Kidney (tissue), 14 donors: ENCODE data around the gene NFILZ. TPM values are rescaled to one million over a fixed set of nuclear protein-coding genes. Genes with fewer than 3 reads are reported as not detected.

Experiments
- DNase-seq, 5 donors: peaks; one replicate each; pipeline ENCODE4 v3.0.0-alpha.2; 2013 to 2020
- FAIRE-seq: peaks from 2 replicates; lab custom pipeline; 2012; peaks lifted over from hg19 to GRCh38; lab: Jason Lieb, UNC
- H3K27ac ChIP-seq, 2 donors: one replicate each; pipeline ENCODE4 v1.7.0; 2013; ENCODE audit warnings: low read depth in 2 of 2, low read length in 2 of 2, inconsistent platforms in 1 of 2
- H3K27me3 ChIP-seq: one replicate; pipeline ENCODE4 v1.7.1; 2013; ENCODE audit warnings: low read length, inconsistent platforms; ENCODE audit not compliant: control insufficient read depth, insufficient read depth
- H3K36me3 ChIP-seq, 3 donors: one replicate each; pipeline versions ENCODE4 v1.7.0 to v1.7.1; 2013; ENCODE audit warnings: low read length in 3 of 3, control low read depth in 1 of 3, inconsistent platforms in 1 of 3; ENCODE audit not compliant: insufficient read depth in 3 of 3, control insufficient read depth in 2 of 3
- H3K4me1 ChIP-seq, 3 donors: one replicate each; pipeline versions ENCODE4 v1.7.0 to v1.7.1; 2013; ENCODE audit warnings: low read length in 3 of 3, inconsistent platforms in 1 of 3, low read depth in 1 of 3; ENCODE audit not compliant: control insufficient read depth in 2 of 3, insufficient read depth in 2 of 3
- H3K4me3 ChIP-seq, 3 donors: one replicate each; pipeline versions ENCODE4 v1.7.0 to v1.8.1; 2013; ENCODE audit warnings: low read length in 3 of 3, control low read depth in 1 of 3, inconsistent platforms in 1 of 3
- H3K9ac ChIP-seq, 3 donors: one replicate each; pipeline versions ENCODE4 v1.7.0 to v1.7.1; 2013; ENCODE audit warnings: low read length in 3 of 3, control low read depth in 1 of 3, inconsistent platforms in 1 of 3
- H3K9me3 ChIP-seq, 3 donors: one replicate each; pipeline versions ENCODE4 v1.7.0 to v1.7.1; 2013; ENCODE audit warnings: low read length in 3 of 3, control low read depth in 1 of 3, inconsistent platforms in 1 of 3; ENCODE audit not compliant: control insufficient read depth in 2 of 3, insufficient read depth in 1 of 3
- intact Hi-C: fragments of 100-400 bp; cut with DNase I; formaldehyde crosslinking; loops from one replicate; pipeline ENCODE4 v1.11.1; 2022
- polyA plus RNA-seq: library from polyadenylated mRNA; stranded (reverse); fragments of 350-450 nt; fragmentation: Illumina TruSeq; extraction: RNeasy Lipid Tissue Mini Kit (QIAGEN cat#74804); gene quantifications from one replicate; pipeline ENCODE4 v1.2.3, GENCODE V29; 2014; ENCODE audit warnings: low read depth, low replicate concordance; ENCODE audit not compliant: insufficient read depth
- total RNA-seq: library from RNA; stranded (reverse); fragmentation: NEBNext Ultra II Directional; extraction: Animal tissue kit (Norgen Biotek cat#: 25700); gene quantifications from one replicate; pipeline ENCODE4 v1.2.1, GENCODE V29; 2021
- TF ChIP-seq, protein P1 (sequence below): IDR thresholded peaks from 3 replicates; pipeline ENCODE4 v1.5.1; 2012; ENCODE audit warnings: mild to moderate bottlenecking, moderate library complexity, borderline replicate concordance; ENCODE audit not compliant: insufficient read depth; ENCODE audit errors: extremely low read depth
- donor health status: control.
- donor health status: control.
- donor health status: control.
- donor health status: control.
- donor health status: control.
- donor health status: DM: yes; HTN: yes; CAD: no.
- donor health status: Normal renal cell carcinoma (clear cell type).

NFILZ gene
- total and polyA plus RNA-seq, 2 donors from 2014 or later: not detected

- no peaks in the 10 kb centered on the region for H3K27me3 ChIP-seq
- TF ChIP-seq, protein P1, sequence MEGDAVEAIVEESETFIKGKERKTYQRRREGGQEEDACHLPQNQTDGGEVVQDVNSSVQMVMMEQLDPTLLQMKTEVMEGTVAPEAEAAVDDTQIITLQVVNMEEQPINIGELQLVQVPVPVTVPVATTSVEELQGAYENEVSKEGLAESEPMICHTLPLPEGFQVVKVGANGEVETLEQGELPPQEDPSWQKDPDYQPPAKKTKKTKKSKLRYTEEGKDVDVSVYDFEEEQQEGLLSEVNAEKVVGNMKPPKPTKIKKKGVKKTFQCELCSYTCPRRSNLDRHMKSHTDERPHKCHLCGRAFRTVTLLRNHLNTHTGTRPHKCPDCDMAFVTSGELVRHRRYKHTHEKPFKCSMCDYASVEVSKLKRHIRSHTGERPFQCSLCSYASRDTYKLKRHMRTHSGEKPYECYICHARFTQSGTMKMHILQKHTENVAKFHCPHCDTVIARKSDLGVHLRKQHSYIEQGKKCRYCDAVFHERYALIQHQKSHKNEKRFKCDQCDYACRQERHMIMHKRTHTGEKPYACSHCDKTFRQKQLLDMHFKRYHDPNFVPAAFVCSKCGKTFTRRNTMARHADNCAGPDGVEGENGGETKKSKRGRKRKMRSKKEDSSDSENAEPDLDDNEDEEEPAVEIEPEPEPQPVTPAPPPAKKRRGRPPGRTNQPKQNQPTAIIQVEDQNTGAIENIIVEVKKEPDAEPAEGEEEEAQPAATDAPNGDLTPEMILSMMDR: no peak
- intact Hi-C loops: no loop called here
- DNase-seq (no peak), FAIRE-seq (no peak)
- H3K4me1 ChIP-seq: peaks cover 0 to 4% (median 0%) of the 10 kb centered on the region in 3 donors
- no peak overlapping the region for H3K27ac ChIP-seq
- no peak overlapping the region for H3K9ac ChIP-seq
- H3K9me3 ChIP-seq: peaks cover 0 to 6% (median 0%) of the 10 kb centered on the region in 3 donors
- no peaks in the 10 kb centered on the region for H3K36me3 ChIP-seq
- no peak overlapping the region for H3K4me3 ChIP-seq
Observed at GRCh38 chr19:8593931-8594330, 36.5 kb upstream of the NFILZ start.

- Histone ChIP-seq H3K4me3 (no peak overlapping the region), H3K27ac (no peak overlapping the region), H3K9me3 (peaks cover 0 to 6% (median 0%) of the 10 kb centered on the region in 3 donors), H3K4me1 (peaks cover 0 to 4% (median 0%) of the 10 kb centered on the region in 3 donors), H3K9ac (no peak overlapping the region), H3K27me3 (no peaks in the 10 kb centered on the region), H3K36me3 (no peaks in the 10 kb centered on the region)
- TF ChIP-seq, protein P1: no peak
- DNase-seq (no peak), FAIRE-seq (no peak)
- intact Hi-C loops: no loop called here
Observed at GRCh38 chr19:8595651-8596050, 34.8 kb upstream of the NFILZ start.

GRCh38 chr19:8596168-8596567, 34.3 kb upstream of the NFILZ start:
- no peak overlapping the region for H3K27ac ChIP-seq
- H3K4me3 ChIP-seq: no peak overlapping the region
- FAIRE-seq (no peak), DNase-seq (no peak)
- H3K27me3 ChIP-seq: no peaks in the 10 kb centered on the region
- intact Hi-C loops: no loop called here
- peaks cover 0 to 4% (median 0%) of the 10 kb centered on the region in 3 donors for H3K4me1 ChIP-seq
- peaks cover 0 to 6% (median 0%) of the 10 kb centered on the region in 3 donors for H3K9me3 ChIP-seq
- TF ChIP-seq, protein P1: no peak
- no peak overlapping the region for H3K9ac ChIP-seq
- no peaks in the 10 kb centered on the region for H3K36me3 ChIP-seq

- intact Hi-C loops: no loop called here
- FAIRE-seq (no peak), DNase-seq (no peak)
- Histone ChIP-seq H3K27me3 (no peaks in the 10 kb centered on the region), H3K4me1 (no peaks in the 10 kb centered on the region), H3K9me3 (peaks cover 0 to 3% (median 0%) of the 10 kb centered on the region in 3 donors), H3K27ac (no peak overlapping the region), H3K4me3 (no peak overlapping the region), H3K9ac (no peak overlapping the region), H3K36me3 (peaks cover 0 to 8% (median 0%) of the 10 kb centered on the region in 3 donors)
- TF ChIP-seq, protein P1: no peak
Observed at GRCh38 chr19:8600064-8600463, 30.4 kb upstream of the NFILZ start.
